NCI-H1436 treated with DMSO at 0.1 percent for 48 hours (cell line): ENCODE measurements around the gene TSPAN9.

Experiments used
- DNase-seq: peaks from one replicate; lab custom pipeline; 2025; lab: John Stamatoyannopoulos, UW

The TSPAN9 gene

DNA sequence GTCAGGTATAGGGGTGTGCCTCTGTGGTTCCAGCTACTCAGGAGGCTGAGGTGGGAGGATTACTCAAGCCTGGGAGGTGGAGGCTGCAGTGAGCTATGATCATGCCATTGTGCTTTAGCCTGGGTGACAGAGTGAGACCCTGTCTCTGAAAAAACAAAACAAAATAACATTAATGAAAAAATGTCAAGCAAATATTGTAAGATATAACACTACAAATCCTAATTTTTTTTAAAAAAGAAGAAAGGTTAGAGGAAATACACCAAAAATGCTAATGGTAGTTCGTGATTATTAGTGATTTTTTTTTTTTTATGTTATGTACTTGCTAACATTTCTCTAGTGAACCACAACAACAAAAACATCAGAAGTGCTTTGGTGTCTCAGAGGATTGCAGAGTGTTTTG lies 47.7 kb downstream of the TSPAN9 start:
- no peak for DNase-seq

DNA sequence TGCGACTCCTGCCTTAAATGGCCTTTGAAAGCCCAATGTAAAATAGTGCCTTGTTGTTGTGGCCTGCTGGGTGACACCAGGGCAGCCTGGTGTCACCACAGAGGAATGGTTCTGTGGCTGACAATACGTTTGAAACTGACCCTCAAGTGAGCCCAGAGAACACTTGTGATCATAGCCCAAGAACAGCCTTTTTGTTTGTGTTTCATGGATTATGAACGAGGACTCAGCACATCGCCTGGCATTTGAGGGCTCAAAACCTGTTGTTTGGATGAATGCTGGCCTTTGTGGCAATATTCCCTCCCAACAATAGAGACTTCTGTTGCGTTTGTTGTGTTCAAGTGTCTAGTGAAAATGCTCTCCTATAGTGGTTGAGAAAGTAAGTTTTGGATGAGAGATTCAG lies 48.5 kb downstream of the TSPAN9 start:
- no peak for DNase-seq

DNA sequence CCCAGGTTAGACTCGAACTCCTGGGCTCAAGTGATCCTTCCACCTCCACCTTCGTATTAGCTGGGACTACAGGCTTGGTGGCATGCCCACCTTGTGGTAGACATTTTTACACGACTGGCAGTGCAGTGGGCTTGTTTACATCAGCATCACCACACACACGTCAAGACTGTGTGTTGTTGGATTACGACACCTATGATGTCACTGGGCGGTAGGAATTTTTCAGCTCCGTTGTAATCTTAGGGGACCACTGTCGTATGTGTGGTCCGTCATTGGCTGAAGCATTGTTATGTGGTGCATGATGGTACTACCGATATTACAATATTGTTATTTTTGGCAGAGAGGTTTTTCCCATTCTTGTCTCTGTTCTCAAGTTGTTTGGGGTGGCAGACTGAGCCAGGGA lies 50.7 kb downstream of the TSPAN9 start:
- no peak for DNase-seq

DNA sequence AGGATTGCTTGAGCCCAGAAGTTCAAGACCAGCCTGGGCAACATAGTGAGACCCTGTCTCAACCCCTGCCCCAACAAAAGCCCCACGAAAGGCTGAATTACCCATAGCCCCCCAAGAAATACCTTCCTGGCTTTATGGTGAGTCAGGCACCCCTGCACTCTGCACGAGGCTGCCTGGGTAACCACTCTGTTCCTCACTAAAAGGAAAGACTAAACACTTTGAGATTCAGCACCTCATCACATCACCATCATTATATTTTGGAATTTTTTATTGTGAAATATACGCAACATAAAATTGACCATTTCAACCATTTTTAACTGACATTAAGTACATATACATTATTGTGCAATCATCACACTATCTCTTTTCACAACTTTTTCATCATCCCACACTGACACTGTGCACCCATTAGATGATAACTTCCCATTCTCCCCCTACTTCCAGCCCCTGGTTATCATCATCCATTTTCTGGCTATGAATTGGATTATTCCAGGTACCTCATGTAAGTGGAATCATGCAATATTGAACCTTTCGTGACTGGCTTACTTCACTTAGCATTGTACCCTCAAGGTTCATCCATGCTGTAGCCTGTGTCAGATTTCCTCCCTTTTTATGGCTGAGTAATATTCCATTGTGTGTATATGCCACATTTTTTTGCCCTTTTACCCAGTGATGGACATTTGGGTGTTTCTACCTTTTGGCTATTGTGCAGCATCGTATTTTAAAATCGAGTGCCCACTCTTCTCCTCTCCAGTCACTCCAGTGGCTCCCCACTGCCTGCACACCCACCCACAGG lies 51.5 kb downstream of the TSPAN9 start:
- no peak for DNase-seq

DNA sequence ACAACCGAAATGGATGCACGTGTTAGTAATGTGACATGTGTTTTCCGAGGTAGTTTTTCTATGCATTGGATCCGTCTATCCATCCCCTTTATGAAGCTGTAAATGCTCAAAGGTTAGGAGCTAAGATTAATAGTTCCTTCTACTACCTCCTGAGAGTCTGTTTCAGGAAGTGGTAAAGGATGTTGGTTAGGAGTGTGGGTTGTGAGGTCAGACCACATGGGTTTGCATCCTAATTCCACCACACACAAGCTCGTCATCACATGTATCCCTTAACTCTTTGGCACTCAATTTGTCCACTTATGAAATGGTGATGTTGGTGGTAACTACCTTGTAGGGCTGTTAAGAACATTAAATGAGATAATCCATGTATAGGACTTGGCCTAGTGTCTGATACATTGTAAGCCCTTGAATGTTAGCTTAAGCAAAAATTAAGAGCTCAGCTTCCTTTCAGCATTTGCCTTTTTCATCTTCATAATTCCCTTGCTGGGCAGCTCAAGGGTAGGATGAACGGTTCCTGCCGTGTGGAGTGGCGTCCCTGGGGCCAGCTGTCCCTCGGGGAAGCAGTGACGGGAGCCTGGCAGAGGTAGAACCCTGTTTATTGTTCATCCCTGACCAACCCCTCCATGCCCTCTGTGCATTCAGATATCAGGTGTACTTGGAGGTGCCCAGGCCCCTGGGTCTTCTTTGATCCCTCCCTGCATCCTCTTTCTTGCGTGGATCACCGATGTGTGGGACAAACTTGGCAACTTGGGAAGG lies 52.3 kb downstream of the TSPAN9 start:
- no peak for DNase-seq

DNA sequence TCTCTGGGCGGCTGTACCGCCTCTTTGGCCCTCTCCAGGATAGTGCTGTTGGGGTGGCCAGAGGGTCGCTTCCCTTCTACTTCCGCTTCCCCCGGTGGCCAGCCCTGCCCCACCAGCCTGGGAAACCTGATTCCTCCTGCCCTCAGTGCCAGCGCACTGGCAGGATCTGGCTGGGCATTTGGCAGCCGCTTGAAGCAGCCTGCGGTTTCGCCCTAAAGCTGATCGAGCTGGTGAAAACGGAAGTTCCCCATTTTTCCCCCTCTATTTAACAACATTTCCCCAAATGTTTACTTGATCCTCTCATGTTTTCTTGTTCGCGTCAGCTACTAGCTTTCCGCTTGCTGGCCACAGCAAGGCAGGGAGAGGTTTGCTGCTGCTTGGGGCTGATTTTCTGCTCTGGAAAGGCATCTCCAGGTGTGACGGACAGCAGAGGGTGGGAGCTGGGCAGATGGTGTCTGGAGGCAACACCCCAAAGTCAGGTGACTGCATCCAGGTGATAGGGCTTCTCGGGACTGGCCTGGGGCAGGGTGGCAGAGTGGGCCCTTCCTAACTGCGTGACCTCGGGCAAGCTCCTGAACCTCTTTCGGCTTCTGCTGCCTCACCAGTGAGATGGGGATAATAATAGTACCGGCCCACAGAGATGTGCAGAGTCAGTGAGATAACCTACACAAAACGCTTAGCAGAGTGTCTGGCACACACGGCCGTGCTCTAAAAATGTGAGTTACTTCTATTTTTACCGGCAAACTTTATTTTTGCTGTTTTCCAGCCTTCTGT lies 53.1 kb downstream of the TSPAN9 start:
- DNase-seq, result no peak

DNA sequence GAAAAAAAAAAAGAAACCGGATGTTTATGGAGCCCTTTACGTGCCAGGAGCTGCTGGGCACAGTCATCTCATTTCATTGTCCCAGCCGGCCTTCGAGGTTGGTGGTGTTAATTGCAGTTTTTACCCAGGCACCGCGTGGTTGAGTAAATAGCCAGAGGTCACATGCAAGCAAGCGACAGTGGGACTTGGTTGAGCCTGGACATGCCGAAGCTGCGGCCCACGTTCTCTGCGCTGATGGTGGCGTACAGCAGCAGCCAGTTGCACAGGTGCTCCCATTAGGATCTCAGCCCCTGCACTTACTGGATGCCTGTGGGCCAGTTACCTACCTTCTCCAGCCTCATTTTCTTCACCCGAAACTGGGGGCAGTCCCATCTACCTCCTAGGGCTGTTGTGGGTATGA lies 54.0 kb downstream of the TSPAN9 start:
- DNase-seq, result no peak

DNA sequence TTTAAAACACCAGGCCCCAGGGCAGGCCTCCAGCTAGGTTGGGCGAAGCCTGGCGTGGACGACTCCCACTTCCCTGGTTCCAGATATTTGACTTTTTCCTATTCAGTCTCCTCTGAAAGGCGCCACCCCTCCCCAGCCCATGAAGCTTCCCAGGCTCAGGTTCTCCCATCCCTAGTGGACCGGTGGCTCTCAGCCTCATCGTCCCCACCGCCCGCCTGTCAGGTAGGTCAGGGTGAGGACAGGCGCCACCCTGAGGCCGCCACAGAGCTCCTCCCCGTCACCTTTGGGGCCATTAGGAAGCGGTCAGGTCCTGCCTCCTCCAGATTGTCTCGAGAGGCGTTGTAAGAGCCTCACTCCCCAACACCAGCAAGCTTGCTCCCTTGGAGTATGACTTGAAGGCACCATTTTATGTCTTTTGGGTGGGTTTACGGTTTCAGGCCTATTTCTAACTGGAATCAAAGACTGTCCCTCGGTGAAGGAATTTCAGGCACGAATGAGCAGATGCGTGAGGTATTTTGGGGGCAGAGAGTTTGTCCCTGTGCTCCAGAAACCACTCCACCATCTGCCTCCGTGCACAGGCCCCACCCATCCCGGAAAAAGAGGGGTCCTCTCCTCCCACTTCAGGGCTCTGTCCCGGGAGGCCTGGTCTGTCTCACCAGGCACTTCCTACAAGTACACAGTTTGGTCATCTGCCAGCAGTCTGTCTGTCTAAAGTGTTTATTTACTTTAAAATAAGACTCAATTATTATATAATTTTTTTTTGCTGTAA lies 55.6 kb downstream of the TSPAN9 start:
- DNase-seq, result no peak

DNA sequence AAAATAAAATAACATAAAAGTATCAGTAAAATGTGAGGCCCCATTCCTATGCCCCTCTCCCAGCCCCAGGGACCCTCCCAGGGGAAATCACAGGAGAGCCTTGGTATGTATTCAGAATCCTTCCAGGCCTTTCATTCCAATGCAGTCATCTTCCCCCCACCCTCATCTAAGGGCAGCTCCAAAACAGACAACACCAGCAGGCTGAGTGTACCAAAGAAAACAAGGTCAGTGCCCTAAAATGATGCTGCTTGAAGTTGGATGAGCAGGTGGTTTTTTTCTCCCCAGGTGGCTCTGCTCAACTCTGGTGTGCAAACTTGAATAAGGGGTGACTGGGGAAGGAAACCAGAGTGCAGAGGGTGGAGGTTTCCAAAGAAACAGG lies 56.2 kb downstream of the TSPAN9 start:
- no peak for DNase-seq

DNA sequence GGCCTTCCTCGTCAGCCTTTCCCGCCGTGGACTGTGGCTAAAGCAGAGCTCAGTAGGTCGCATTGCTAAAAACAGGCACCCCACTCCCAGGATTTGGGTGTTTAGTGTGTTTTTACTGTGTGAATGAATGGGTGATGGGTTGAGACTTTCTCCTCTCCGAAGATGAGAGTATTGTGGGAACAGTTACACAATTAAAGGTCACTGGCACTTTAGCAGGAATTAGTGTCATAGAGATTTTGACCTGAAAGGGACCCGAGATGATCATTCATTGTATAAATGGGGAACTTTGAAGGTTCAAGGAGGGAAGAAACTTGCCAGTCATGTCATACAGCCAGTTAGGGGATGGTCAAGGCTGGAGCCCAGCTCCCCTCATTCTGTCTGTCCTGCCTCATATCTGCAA lies 56.9 kb downstream of the TSPAN9 start:
- no peak for DNase-seq

DNA sequence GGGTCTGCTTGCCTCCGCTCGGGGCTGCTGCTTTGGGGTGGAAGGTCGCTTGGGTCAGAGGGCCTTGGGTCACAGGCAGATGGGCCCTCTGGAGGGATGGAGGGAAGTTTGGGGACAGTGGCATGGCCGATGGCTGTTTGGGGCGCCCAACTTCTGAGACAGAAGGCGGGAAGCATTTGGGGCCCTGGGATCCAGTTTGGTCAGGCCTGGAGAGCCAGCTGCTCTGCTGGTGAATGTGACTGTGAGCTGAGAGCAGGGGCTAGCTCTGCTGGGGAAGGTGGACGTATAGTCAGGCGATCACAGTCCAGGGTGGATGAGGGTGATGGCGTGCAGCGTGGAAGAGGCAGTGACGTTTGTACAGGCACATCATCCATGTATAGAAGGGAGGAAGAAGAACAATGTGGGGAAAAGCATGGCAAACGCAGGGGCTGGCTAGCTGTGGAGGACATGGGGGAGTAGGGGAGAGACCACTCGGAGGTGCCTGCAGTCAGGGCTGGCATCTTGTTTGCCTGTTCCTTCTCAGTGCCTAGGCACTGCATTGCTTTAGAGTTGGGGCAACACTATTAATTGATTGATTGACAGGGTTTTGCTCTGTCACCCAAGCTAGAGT lies 57.5 kb downstream of the TSPAN9 start:
- no peak for DNase-seq

DNA sequence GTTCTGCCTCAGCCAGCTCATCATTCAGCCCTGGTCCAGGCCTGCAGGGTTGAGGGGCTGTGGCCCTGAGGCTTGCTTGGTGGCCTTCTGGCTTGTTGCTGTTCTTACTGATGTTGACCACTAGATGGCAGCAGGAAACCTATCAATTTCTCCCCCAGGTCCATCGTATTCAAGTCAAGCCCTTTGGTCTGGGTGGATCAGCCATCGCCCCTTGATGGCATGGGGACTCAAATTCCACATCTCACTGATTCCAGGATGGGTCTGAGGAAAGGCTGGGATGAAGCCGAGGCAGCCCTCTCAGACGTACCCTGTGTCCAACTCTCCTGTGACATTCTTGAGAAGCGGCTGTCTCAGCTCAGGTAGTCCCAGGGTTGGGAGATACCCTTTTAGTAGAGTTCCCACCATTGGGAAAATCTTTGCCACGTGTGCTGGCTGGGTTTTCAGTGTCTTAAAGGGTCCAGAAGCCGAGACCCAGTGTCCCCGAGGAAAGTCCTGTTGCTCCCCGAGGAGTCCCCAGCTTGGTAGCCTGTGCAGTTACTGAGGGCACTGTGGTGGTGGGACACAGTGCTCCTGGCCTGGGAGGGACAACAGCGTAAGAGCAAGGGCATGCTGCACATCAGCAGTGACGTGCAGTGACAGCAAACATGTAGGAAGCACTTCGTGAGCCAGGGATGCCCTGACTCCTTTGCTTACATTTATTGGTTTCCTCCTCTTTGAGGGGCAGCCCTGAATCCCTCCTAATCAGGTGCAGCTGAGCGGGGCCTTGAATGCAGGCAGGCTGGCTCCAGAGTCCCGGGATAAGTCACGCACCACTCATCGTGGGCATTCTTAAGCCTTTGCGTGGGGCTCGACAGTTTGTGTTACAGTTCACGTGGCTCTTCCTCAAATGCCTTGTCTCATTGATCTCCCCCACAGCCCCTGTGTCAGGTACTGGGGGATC lies 58.6 kb downstream of the TSPAN9 start:
- DNase-seq, result no peak

DNA sequence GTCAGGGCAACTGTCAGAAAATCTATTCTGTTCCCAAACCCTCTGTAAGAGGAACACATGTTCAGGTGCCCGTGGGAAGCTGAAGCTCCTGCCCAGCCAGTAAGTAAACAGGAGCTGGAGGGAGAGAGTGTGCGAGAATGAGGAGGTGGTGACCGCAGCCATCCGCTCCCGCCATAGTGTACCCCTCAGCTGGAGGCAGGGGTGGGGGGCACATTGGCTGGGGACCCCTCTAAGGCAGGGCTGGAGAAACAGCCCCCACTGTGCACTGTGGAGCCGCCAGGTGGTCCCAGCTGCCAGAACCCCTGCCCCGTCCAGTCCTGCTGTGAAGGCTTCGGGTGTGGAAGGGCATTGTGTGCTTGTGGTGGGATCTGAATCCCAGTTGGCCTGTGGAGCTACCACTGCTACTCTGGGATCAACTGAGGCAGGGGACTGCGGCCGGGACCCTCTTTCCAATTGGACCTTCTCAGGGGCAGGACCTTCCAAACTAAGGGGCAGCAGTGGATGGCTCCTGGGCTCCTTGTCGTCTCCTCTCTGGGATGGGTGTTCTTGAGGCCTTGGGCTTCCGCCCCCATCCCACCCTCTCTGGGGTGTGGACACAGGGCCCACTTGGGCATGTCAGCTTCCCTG lies 59.6 kb downstream of the TSPAN9 start:
- DNase-seq, result no peak

DNA sequence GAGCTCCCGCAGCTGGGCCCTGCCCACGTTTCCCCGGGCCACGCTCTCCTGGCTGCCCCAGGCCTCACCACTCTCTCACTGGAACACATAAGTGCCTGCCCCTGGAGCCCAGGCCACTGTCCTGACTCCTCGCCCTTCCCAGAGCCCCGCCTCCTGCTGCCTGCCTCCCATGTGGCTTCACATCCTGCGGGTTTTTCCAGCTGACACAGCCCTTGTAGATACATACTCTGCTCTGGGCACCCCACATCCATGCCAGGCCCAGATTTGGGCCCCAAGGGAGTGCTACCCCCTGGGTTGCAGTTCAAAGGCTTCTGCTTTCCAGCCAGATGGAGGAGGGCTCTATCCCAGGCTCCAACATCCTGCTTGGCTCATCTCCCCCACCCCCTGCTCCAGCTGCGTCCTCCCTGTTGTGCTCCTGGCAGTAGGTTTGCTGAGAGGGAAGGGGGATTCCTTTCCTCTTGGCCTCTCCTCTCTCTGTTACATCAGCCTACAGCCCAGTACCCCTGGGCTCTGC lies 60.1 kb downstream of the TSPAN9 start:
- no peak for DNase-seq

DNA sequence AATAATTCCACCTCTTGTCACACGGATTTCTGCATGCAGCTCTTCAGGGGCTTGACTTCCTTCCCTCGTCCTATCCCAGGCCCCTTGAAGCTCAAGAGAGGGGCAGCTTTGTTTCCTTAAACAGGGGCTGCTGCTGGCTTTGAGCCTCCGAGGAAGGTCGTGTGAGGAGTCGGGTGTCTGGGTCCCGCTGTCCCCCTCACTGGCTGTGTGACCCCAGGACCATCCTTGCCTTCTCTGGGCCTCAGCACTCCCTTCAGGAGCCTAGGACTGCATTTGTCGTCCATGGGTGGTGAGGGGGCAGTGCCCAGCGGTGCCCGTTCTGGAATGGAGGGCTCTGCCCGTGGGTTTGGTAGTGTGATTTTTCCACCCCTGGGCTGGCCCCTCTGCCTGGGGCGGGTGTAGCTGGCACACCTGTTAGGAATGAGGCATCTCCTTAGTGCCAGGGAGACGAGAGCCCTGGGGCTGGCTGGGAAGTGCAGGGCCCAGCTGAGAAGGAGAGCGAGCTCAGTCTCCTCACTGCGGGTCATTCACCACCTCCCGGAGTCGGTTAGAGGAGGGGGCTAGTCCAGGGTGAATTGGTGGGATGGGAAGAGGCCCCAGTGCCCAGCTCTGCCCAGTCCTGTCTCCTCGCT lies 60.8 kb downstream of the TSPAN9 start:
- DNase-seq, result no peak

DNA sequence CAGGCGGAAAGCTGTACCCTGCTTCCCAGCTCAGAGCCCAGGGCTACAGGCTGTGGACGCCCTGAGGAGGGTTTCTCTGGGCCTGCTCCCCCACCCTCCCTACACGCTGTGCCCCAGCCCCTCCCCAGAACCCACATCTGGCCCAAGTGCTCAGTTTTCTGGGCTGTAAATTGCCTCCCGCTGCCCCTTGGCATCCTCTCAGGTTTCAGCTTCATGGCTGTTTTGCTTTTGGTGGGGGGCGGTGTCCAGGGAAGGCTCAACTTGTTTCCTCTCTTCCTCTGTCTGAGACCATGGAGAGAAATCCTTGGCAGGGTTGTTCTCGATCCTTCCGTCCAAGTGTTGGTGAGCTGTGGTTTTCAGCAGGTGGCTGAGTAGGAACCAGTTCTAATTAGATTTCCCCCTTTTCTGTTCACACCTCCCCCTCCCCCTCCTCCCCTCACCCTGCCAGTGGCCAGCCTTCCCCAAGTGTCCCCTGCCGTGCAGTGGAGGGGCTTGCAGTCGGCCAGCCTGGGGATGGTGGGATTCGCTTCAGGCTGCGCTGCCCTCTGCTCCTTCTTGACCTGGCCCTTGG lies 61.8 kb downstream of the TSPAN9 start:
- DNase-seq, result no peak

DNA sequence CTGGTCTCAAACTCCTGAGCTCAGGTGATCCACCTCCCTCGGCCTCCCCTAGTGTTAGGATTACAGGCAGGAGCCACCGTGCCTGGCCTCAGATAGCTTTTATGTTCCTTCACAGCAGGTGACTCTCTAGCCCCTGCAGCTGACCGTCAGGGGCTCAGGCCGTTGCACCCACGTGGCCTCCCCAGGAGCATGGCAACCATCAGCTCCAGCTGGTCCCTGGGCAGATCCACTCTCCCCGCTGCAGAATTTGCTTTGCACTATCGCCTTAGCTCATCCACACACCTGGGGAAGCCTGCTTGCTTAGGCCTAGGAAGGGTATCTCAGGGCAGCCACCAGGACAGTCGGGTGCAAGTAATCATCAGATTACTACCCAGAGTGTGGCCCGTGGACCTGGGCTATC lies 62.6 kb downstream of the TSPAN9 start:
- DNase-seq, result no peak

DNA sequence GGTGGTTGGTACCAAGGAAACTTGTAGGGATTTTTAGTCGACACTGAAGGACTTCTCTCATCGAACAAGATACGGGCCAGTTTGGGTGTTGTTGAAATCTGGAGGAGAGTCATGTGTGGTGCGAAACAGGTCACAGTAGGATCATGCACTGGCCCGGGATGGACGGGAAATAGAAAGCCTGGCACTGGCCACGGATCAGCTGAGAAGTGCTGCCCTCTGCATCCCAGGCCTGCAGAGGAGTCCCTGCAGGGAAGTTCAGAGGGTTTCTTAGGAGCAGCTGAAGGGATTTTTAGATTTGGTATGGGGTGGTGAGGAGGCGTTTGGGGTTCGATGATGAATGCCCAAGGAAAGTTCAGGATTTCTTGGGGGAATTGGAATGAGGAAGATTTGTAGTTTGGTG lies 63.1 kb downstream of the TSPAN9 start:
- DNase-seq, result no peak
